Activated CD8-positive, alpha-beta memory T cell treated with anti-CD3 and anti-CD28 coated beads for 1 hour (primary cell): ENCODE results near the gene ZBTB16.

ENCODE experiments used
- DNase-seq, 2 donors: peaks; one replicate each; pipeline ENCODE4 v3.0.0-alpha.2; 2020; ENCODE audit warnings: low read depth in 1 of 2; ENCODE audit errors: extremely low read depth in 1 of 2

The ZBTB16 gene

DNA sequence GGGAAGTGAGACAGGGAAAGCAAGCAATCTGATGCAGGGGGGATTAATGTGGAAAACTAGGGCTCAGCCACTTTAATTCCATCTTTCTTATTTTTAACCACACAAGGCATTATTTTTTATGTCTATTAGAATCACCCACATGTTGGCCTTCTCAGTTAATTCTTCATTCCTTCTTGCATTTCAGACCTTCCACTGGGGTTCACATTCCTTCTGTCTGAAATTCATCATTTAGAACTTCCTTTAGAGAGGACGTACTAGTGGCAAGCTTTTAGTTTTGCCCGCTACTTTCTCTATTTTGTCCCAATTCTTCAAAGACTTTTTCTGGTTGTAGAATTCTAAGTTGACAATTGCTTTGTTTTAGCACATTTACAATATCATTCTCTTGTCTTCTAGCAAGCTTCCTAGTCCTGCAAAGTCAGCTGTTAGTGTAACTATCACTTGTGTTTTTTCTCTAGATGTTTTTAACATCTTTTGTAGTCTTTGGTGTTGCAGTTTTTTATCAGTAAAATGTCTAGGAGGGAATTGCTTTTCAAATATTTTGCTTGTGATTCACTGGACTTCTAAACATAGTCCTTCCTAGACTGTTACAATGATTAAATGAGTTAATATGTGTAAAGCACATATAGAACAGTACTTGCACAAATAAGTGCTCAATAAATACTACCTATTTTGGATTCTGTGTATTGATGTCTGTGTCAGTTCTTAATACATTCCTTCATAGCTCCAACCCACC lies 231.2 kb downstream of the ZBTB16 start:
- no peak for DNase-seq

DNA sequence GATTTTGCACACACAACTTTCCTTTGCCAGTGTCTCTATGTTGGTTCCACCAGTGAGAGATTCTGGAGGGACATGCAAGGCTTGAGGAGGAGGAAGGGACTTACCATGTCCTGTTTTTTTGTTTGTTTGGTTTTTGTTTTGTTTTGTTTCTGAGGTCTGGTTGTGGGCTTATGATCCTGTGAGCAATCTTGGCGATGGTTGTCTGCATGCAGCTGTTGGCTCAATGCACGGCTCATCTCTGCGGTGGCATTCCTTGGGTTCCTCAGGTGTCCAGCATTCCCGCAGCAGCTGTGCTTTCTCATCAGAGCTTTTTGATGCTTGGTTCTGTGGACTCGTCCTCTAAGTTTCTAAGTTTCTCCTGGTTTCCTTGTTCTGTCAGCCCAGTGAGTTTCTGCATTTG lies 231.9 kb downstream of the ZBTB16 start:
- DNase-seq: no peak

- DNase-seq: no peak
These were observed 232.6 kb downstream of the ZBTB16 start for GRCh38 chr11:114291842-114292680.

GRCh38 chr11:114293201-114293711 lies 233.7 kb downstream of the ZBTB16 start:
- DNase-seq: no peak

DNA sequence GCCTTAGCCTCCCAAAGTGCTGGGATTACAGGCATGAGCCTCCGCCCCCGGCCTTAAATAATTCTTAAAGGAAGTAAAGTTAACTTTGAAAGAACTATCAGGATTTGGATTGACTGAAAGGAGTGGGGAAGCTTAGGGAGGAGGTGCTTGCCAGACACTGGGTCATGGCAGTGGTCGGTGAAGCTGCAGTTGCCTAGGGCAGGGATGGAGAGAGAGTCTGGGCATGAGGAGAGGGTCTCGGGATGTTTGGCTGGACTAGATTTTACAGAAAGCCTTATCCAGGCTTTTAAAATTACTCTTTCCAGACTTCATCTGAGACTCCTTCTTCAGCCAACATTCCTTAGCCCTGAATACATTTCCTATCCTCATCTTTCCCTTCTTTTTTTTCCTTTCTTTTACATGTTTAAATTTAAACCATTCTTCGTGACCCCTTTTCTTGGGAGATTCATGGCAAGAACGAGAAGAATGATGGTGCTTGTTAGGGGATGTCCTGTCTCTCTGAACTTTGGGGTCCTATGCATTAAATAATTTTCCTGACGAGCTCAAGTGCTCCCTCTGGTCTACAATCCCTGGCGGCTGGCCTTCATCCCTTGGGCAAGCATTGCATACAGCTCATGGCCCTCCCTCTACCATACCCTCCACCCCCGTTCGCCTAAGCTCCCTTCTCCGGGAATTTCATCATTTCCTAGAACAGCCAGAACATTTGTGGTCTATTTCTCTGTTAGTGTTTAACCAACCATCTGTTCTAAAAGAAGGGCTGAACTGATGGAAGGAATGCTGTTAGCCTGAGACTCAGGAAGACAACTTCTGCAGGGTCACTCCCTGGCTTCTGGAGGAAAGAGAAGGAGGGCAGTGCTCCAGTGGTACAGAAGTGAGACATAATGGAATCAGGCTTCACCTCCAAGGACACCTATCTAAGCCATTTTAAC lies 236.4 kb downstream of the ZBTB16 start, which contains the start of gene NNMT:
Gene NNMT (plus strand): TSS at position 724 of the 929 bp plus-strand sequence. CDS start 158 bp downstream, at position 882.
- no peak for DNase-seq

- no peak for DNase-seq
These were observed 237.3 kb downstream of the ZBTB16 start for GRCh38 chr11:114296605-114297372.

GRCh38 chr11:114297806-114298709 lies 238.5 kb downstream of the ZBTB16 start:
- no peak for DNase-seq

- no peak for DNase-seq
These were observed 239.2 kb downstream of the ZBTB16 start for GRCh38 chr11:114298710-114299109.
